NCI-H345 treated with DMSO at 0.1 percent for 48 hours (cell line): ENCODE data around the gene WDFY2.

Source experiments
- DNase-seq: peaks from one replicate; lab custom pipeline; 2025; ENCODE audit not compliant: unreplicated experiment; lab: John Stamatoyannopoulos, UW

The WDFY2 gene

GRCh38 chr13:51697855-51698254, 113.6 kb downstream of the WDFY2 start:
- DNase-seq = no peak

GRCh38 chr13:51698352-51698751, 114.1 kb downstream of the WDFY2 start:
- DNase-seq = no peak

GRCh38 chr13:51704399-51705313, 120.4 kb downstream of the WDFY2 start:
- DNase-seq = no peak

- no peak for DNase-seq
These were observed 123.2 kb downstream of the WDFY2 start for GRCh38 chr13:51707461-51707860.

- no peak for DNase-seq
These were observed 129.5 kb downstream of the WDFY2 start for GRCh38 chr13:51713807-51714206.

- no peak for DNase-seq
These were observed 130.5 kb downstream of the WDFY2 start for GRCh38 chr13:51714663-51715168.

GRCh38 chr13:51715613-51716012, 131.4 kb downstream of the WDFY2 start:
- no peak for DNase-seq

GRCh38 chr13:51717786-51718398, 133.6 kb downstream of the WDFY2 start:
- no peak for DNase-seq

GRCh38 chr13:51719394-51719793, 135.1 kb downstream of the WDFY2 start:
- no peak for DNase-seq

GRCh38 chr13:51721496-51721895, 137.2 kb downstream of the WDFY2 start:
- DNase-seq = no peak

- no peak for DNase-seq
These were observed 139.3 kb downstream of the WDFY2 start for GRCh38 chr13:51723529-51723928.

GRCh38 chr13:51724721-51725120, 140.5 kb downstream of the WDFY2 start:
- no peak for DNase-seq

- no peak for DNase-seq
These were observed 142.4 kb downstream of the WDFY2 start for GRCh38 chr13:51726446-51727193.

- no peak for DNase-seq
These were observed 143.5 kb downstream of the WDFY2 start for GRCh38 chr13:51727634-51728274.

- no peak for DNase-seq
These were observed 144.0 kb downstream of the WDFY2 start for GRCh38 chr13:51728275-51728673.

- DNase-seq = no peak
These were observed 144.7 kb downstream of the WDFY2 start for GRCh38 chr13:51728972-51729371.

GRCh38 chr13:51729866-51730553, 145.7 kb downstream of the WDFY2 start:
- DNase-seq = no peak

GRCh38 chr13:51730927-51731326, 146.7 kb downstream of the WDFY2 start:
- DNase-seq = no peak

GRCh38 chr13:51731759-51732158, 147.5 kb downstream of the WDFY2 start:
- no peak for DNase-seq
